Measurements from ENCODE around the gene NCKAP5.

DNA sequence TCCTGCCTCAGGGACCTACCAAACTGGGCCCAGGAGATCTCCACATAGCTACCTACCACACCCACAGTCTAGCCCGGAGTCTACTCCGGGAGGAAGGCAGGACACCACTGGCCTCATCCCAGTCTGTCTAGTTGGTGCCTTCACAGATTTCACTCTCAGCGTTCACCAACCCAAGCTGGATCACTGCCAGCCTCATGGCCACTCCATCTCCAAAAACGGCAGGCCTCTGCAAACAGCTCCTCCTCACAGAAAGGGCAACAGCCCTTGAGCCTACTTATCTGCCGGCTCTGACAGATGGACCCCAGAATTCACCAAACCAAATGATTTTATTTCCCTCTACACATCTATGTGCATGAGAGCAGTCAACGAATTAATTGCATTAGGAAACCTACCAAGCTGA is 61.3 kb downstream of the NCKAP5 start:
- TF ChIP-seq, protein P1, sequence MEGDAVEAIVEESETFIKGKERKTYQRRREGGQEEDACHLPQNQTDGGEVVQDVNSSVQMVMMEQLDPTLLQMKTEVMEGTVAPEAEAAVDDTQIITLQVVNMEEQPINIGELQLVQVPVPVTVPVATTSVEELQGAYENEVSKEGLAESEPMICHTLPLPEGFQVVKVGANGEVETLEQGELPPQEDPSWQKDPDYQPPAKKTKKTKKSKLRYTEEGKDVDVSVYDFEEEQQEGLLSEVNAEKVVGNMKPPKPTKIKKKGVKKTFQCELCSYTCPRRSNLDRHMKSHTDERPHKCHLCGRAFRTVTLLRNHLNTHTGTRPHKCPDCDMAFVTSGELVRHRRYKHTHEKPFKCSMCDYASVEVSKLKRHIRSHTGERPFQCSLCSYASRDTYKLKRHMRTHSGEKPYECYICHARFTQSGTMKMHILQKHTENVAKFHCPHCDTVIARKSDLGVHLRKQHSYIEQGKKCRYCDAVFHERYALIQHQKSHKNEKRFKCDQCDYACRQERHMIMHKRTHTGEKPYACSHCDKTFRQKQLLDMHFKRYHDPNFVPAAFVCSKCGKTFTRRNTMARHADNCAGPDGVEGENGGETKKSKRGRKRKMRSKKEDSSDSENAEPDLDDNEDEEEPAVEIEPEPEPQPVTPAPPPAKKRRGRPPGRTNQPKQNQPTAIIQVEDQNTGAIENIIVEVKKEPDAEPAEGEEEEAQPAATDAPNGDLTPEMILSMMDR (IDR thresholded peaks at IDR 0.05): no peak
- no peak for TF ChIP-seq POLR2A (IDR thresholded peaks at IDR 0.05)
